Thymus (tissue), 11 donors: ENCODE data around the gene P2RY8. TPM values are rescaled to one million over a fixed set of nuclear protein-coding genes. Genes with fewer than 3 reads are reported as not detected.
A peak's percentile ranks its signal among the peaks of the same experiment; 100 is the strongest.
"Not testable (repeated sequence)": the region's sequence is repeated elsewhere in the genome, so short reads cannot be mapped to it uniquely, and the experiment has no call there.

Source experiments
- DNase-seq, 9 donors: peaks; one replicate each; pipeline ENCODE4 v3.0.0-alpha.2; 2013; ENCODE audit warnings: low spot score in 9 of 9, low read depth in 6 of 9, missing footprints in 1 of 9
- H3K27ac ChIP-seq, 2 donors: one replicate each; pipeline ENCODE4 v1.5.1; 2013; ENCODE audit warnings: control low read depth in 1 of 2, low read depth in 1 of 2, low read length in 1 of 2, mild to moderate bottlenecking in 1 of 2, moderate library complexity in 1 of 2
- H3K27me3 ChIP-seq, 2 donors: one replicate each; pipeline ENCODE4 v1.5.1; 2013; ENCODE audit warnings: low read length in 1 of 2; ENCODE audit not compliant: control insufficient read depth in 2 of 2, insufficient read depth in 1 of 2
- H3K36me3 ChIP-seq, 2 donors: one replicate each; pipeline ENCODE4 v1.5.1; 2013; ENCODE audit warnings: low read length in 1 of 2, mild to moderate bottlenecking in 1 of 2, moderate library complexity in 1 of 2; ENCODE audit not compliant: control insufficient read depth in 2 of 2, insufficient read depth in 2 of 2
- H3K4me1 ChIP-seq, 2 donors: one replicate each; pipeline ENCODE4 v1.5.1; 2013; ENCODE audit warnings: low read length in 2 of 2; ENCODE audit not compliant: control insufficient read depth in 2 of 2, insufficient read depth in 2 of 2
- H3K4me3 ChIP-seq, 2 donors: one replicate each; pipeline ENCODE4 v1.5.1; 2013; ENCODE audit warnings: low read length in 2 of 2, control low read depth in 1 of 2, mild to moderate bottlenecking in 1 of 2
- H3K9me3 ChIP-seq, 2 donors: one replicate each; pipeline ENCODE4 v1.5.1; 2013; ENCODE audit warnings: low read length in 1 of 2, mild to moderate bottlenecking in 1 of 2; ENCODE audit not compliant: control insufficient read depth in 2 of 2, insufficient read depth in 1 of 2
- WGBS: extraction: QIAGEN DNeasy Blood & Tissue Kit; methylation state at CpG from one replicate; pipeline ENCODE4 v1.1.7; 2013; 5-methylcytosine and 5-hydroxymethylcytosine counted together
- polyA plus RNA-seq: library from polyadenylated mRNA; stranded (reverse); fragments of 200-250 nt; gene quantifications from one replicate; pipeline ENCODE4 v1.2.3, GENCODE V29; 2013
- total RNA-seq: library from RNA; stranded (reverse); fragments of 120-200 nt; gene quantifications from one replicate; pipeline ENCODE4 v1.2.4, GENCODE V29; 2013
- donor health status: healthy.

The P2RY8 gene
- total and polyA plus RNA-seq, 2 donors, result 12.9 to 15.8 TPM

DNA sequence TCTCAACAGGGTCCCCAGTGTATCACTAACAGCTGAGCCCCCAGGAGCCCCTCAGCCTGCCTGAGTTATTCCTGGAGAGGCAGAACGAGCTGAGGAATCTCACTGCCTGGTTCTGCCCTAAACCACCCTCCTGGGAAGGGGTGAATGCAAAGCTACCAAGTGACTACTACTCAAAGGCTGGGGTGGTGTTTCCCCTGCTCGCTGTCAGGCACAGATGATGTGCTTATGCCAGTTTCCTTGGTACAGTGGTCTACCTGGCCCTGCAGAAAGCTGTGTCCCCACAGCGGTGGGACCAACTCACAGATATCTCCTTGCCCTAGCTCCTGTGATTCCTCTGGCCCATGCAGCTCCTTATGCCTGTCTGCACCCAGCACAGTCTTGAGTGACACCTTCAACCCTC lies 48.8 kb downstream of the P2RY8 start:
- H3K36me3 ChIP-seq, result peaks cover 10 to 23% of the 10 kb centered on the region in 2 donors
- no peak overlapping the region for H3K4me3 ChIP-seq
- peaks cover 2% of the 10 kb centered on the region in 2 donors for H3K9me3 ChIP-seq
- WGBS, result 93% methylated on average over 3 of the region's 3 CpGs
- no peaks in the 10 kb centered on the region for H3K27me3 ChIP-seq
- peaks cover 8 to 50% of the 10 kb centered on the region in 2 donors for H3K4me1 ChIP-seq
- DNase-seq, result no peak
- H3K27ac ChIP-seq, result no peak overlapping the region

DNA sequence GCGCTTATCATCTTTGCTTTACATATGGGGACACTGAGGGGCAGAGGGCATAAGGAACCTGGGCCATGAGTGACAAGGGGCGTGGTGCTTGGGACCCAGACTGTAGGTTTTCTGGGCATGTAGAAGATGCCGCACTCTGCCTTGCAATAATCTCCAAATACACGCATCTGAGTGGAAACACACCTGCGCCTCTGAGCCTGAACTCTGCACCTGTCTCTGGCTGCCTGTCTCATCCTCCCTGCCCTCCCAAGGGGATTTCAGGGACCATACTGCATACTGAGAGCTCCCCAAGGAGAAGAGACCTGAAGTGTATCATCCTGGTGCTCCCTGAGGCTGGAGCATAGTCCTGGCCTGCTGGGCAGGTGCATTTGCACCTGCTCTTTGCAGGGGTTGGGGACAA lies 49.6 kb downstream of the P2RY8 start:
- H3K27ac ChIP-seq, result no peak overlapping the region
- 90% methylated on average over 5 of the region's 5 CpGs for WGBS
- H3K36me3 ChIP-seq, result peaks cover 10 to 26% of the 10 kb centered on the region in 2 donors
- H3K4me1 ChIP-seq, result peaks cover 8 to 46% of the 10 kb centered on the region in 2 donors
- H3K4me3 ChIP-seq, result no peak overlapping the region
- no peak for DNase-seq
- no peaks in the 10 kb centered on the region for H3K27me3 ChIP-seq
- H3K9me3 ChIP-seq, result peaks cover 2% of the 10 kb centered on the region in 2 donors

DNA sequence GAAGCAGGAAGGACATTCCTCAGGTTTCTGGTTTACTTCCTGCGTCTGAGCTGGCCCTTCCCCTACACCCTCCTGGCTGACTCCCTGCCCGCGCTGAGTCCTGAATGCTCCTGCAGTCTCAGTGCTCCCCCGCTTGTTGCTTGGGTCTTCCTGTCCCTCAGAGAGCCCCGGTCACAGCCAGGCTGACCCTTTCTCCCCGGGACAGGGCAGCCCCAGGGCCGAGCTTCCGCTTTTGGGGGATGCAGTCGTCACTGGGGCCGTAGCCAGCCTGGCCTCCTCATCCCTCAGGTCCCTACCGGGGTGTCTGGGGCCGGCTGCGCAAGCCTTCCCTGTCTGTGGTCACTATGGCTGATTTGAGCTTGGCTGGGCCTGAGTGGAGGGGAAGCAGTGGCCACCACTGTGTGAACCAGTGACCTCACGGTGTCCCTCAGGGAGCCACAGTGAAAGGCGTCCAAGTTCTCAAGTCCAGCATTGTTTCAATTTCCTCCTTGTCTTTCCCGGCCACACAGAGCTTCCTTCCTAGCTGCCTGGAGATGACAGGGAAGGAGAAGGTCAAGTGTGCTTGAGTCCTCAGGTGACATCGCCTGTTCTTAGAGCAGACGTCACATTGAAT lies 50.1 kb downstream of the P2RY8 start:
- H3K4me3 ChIP-seq, result no peak overlapping the region
- peaks cover 1 to 2% of the 10 kb centered on the region in 2 donors for H3K9me3 ChIP-seq
- H3K4me1 ChIP-seq, result peaks cover 8 to 49% of the 10 kb centered on the region in 2 donors
- no peak overlapping the region for H3K27ac ChIP-seq
- H3K27me3 ChIP-seq, result no peaks in the 10 kb centered on the region
- no peak for DNase-seq
- peaks cover 10 to 26% of the 10 kb centered on the region in 2 donors for H3K36me3 ChIP-seq
- 95% methylated on average over 18 of the region's 18 CpGs for WGBS

DNA sequence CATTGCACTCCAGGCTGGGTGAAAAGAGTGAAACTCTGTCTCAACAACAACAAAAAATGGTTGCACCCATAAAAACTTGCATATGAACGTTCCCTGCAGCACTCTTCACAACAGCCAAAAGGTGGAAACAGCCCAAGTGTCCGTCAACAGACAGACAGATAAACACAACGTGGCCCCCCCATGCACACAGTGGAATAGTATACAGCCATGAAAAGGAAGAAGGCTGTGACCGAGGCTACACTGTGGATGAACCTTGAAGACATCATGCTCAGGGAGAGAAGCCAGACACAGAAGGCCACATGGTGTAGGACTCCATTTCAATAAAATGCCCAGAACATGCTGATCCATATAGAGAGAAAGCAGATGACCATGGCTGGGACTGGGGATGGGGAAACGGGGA lies 50.8 kb downstream of the P2RY8 start:
- Histone ChIP-seq H3K4me1 (peaks cover 11 to 56% of the 10 kb centered on the region in 2 donors), H3K36me3 (peaks cover 10 to 24% of the 10 kb centered on the region in 2 donors), H3K9me3 (peaks cover 0 to 2% of the 10 kb centered on the region in 2 donors), H3K4me3 (no peak overlapping the region), H3K27me3 (no peaks in the 10 kb centered on the region), H3K27ac (no peak overlapping the region)
- 98% methylated on average over 5 of the region's 5 CpGs for WGBS
- no peak for DNase-seq

DNA sequence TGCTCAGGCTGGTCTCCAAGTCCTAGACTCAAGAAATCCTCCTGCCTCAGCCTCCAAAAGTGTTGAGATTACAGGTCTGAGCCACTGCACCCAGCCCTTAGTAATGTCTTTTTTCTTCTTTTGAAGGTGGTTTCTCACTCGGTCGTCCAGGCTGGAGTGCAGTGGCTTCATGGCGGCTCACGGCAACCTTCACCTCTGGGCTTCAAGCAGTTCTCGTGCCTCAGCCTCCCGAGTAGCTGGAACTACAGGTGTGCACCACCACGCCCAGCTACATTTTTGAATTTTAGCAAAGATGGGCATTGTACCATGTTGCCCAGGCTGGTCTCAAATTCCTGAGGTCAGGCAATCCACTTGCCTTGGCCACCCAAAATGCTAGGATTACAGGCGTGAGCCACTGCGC lies 52.0 kb downstream of the P2RY8 start:
- H3K36me3 ChIP-seq, result peaks cover 10 to 23% of the 10 kb centered on the region in 2 donors
- 97% methylated on average over 9 of the region's 9 CpGs for WGBS
- H3K27me3 ChIP-seq, result no peaks in the 10 kb centered on the region
- peaks cover 16 to 64% of the 10 kb centered on the region in 2 donors for H3K4me1 ChIP-seq
- H3K4me3 ChIP-seq, result no peak overlapping the region
- peaks cover 0 to 5% of the 10 kb centered on the region in 2 donors for H3K9me3 ChIP-seq
- DNase-seq, result no peak
- peak overlapping the region; percentile 11 to 40 for H3K27ac ChIP-seq

DNA sequence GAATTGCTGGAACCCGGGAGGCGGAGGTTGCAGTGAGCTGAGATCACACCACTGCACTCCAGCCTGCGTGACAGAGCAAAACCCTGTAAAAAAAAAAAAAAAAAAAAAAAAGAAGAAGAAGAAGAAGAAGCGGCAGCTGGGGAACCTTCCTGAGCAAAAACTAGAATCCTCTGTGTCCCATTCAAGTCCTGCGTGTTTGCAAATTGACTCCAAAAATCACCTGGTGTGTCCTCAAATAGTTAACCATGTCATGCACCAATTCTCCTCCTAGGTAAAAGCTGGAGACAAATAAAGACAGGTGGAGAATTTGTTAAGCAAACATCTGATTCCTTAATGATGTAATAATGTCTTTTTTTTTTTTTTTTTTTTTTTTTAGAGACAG lies 52.4 kb downstream of the P2RY8 start:
- no peak overlapping the region for H3K4me3 ChIP-seq
- H3K36me3 ChIP-seq, result peaks cover 10 to 27% of the 10 kb centered on the region in 2 donors
- H3K27me3 ChIP-seq, result no peaks in the 10 kb centered on the region
- DNase-seq, result peak in 1 of 9 donors; percentile 46
- 89% methylated on average over 5 of the region's 5 CpGs for WGBS
- peaks cover 16 to 65% of the 10 kb centered on the region in 2 donors for H3K4me1 ChIP-seq
- peaks cover 0 to 5% of the 10 kb centered on the region in 2 donors for H3K9me3 ChIP-seq
- peak overlapping the region in 1 of 2 donors; percentile 11 for H3K27ac ChIP-seq

DNA sequence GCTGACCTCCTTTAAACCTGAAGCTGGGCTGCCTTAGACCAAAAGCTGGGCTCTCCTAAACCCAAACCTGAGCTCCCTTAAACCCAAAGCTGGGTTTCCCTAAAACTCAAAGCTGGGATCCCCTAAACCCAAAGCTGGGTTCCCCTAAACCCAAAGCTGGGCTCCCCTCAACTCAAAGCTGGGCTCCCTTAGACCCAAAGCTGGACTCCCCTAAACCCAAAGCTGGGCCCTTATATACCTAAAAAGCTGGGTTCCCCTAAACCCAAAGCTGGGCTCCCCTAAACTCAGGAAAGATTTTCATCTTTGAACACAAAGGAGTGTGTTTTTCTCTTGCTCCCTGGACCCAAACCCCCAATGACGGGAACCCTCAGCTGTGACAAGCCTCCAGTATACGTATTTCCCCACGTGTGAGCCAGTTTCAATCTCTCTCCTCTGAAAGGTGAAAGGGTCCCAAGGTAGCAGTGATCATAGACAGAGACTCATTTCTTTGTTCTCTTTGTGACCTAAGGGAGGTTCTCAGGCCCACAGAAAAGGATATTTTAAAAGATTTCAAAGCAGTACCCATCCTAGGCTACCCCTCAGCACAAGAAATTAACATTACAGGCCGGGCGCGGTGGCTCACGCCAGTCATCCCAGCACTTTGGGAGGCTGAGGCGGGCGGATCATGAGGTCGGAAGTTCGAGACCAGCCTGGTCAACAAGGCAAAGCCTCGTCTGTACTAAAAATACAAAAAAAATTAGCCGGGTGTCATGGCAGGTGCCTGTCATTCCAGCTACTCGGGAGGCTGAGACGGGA lies 52.9 kb downstream of the P2RY8 start:
- 82% methylated on average over 15 of the region's 15 CpGs for WGBS
- Histone ChIP-seq H3K36me3 (peaks cover 10 to 30% of the 10 kb centered on the region in 2 donors), H3K27me3 (no peaks in the 10 kb centered on the region), H3K9me3 (peaks cover 0 to 5% of the 10 kb centered on the region in 2 donors), H3K4me3 (no peak overlapping the region), H3K27ac (peak overlapping the region; percentile 47 to 77), H3K4me1 (peaks cover 16 to 65% of the 10 kb centered on the region in 2 donors)
- peak in 1 of 9 donors; percentile 65 for DNase-seq

DNA sequence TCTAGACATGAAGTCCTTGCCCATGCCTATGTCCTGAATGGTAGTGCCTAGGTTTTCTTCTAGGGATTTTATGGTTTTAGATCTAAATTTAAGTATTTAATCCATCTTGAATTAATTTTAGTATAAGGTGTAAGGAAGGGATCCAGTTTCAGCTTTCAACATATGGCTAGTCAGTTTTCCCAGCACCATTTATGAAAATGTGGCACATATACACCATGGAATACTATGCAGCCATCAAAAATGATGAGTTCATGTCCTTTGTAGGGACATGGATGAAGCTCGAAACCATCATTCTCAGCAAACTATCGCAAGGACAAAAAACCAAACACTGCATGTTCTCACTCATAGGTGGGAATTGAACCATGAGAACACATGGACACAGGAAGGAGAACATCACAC lies 54.5 kb downstream of the P2RY8 start:
- not testable (repeated sequence) for DNase-seq
- H3K27ac ChIP-seq, result peak overlapping the region; percentile 96 to 99

More for the DNA sequence above, 54.5 kb downstream of the P2RY8 start:
- peaks cover 8 to 30% of the 10 kb centered on the region in 2 donors for H3K36me3 ChIP-seq
- not testable (repeated sequence) for H3K27me3 ChIP-seq, H3K9me3 ChIP-seq
- peaks cover 21 to 67% of the 10 kb centered on the region in 2 donors for H3K4me1 ChIP-seq
- H3K4me3 ChIP-seq, result peak overlapping the region in 1 of 2 donors; percentile 41
- 0% methylated on average over 1 of the region's 2 CpGs for WGBS
